Central memory CD8-positive, alpha-beta T cell (primary cell): Measurements from ENCODE around the gene FAM83G.

ENCODE experiments used
- ATAC-seq: fragments of 150-1000 bp; cut with Tn5 transposase; replicated peaks from 2 replicates; pipeline ENCODE4 v1.10.0; 2022; ENCODE audit warnings: mild to moderate bottlenecking, moderate FRiP score, moderate number of reproducible peaks; ENCODE audit not compliant: poor library complexity, severe bottlenecking; ENCODE audit errors: extremely low read depth
- DNase-seq, 2 donors: peaks; one replicate each; pipeline ENCODE4 v3.0.0; 2021; ENCODE audit warnings: low spot score in 2 of 2
- H3K27ac Mint-ChIP-seq: one replicate; pipeline ENCODE4 v1.8.0; 2022; ENCODE audit warnings: low read depth, mild to moderate bottlenecking, moderate library complexity, mixed read lengths
- H3K27me3 Mint-ChIP-seq: one replicate; pipeline ENCODE4 v1.8.0; 2022; ENCODE audit warnings: mixed read lengths
- H3K36me3 Mint-ChIP-seq: one replicate; pipeline ENCODE4 v1.8.0; 2022; ENCODE audit warnings: mild to moderate bottlenecking, moderate library complexity, mixed read lengths; ENCODE audit not compliant: insufficient read depth
- H3K4me1 Mint-ChIP-seq: one replicate; pipeline ENCODE4 v1.8.0; 2022; ENCODE audit warnings: mixed read lengths
- H3K4me3 Mint-ChIP-seq: one replicate; pipeline ENCODE4 v1.8.0; 2022; ENCODE audit warnings: mild to moderate bottlenecking, moderate library complexity, mixed read lengths
- H3K9me3 Mint-ChIP-seq: one replicate; pipeline ENCODE4 v1.8.0; 2022; ENCODE audit warnings: mixed read lengths

FAM83G gene

GRCh38 chr17:19012171-19013080, 7.9 kb upstream of the FAM83G start:
- no peak for ATAC-seq

GRCh38 chr17:19011581-19011980, 7.0 kb upstream of the FAM83G start:
- Mint-ChIP-seq H3K4me3 (no peak overlapping the region), H3K27me3 (peaks cover 14% of the 10 kb centered on the region), H3K9me3 (no peaks in the 10 kb centered on the region), H3K36me3 (no peaks in the 10 kb centered on the region), H3K27ac (no peak overlapping the region), H3K4me1 (no peaks in the 10 kb centered on the region)
- ATAC-seq (no peak), DNase-seq (no peak)

More at GRCh38 chr17:19012171-19013080, 7.9 kb upstream of the FAM83G start:
- no peak for DNase-seq
- no peak overlapping the region for H3K4me3 Mint-ChIP-seq
- H3K36me3 Mint-ChIP-seq, result no peaks in the 10 kb centered on the region
- peaks cover 21% of the 10 kb centered on the region for H3K27me3 Mint-ChIP-seq
- no peaks in the 10 kb centered on the region for H3K4me1 Mint-ChIP-seq
- H3K9me3 Mint-ChIP-seq, result no peaks in the 10 kb centered on the region
- no peak overlapping the region for H3K27ac Mint-ChIP-seq

- ATAC-seq, result no peak
- no peak for DNase-seq
- Mint-ChIP-seq H3K4me1 (no peaks in the 10 kb centered on the region), H3K27ac (no peak overlapping the region), H3K9me3 (no peaks in the 10 kb centered on the region), H3K4me3 (no peak overlapping the region), H3K36me3 (no peaks in the 10 kb centered on the region), H3K27me3 (peaks cover 10% of the 10 kb centered on the region)
Measured at GRCh38 chr17:19010729-19011505, 6.4 kb upstream of the FAM83G start.

- Mint-ChIP-seq H3K9me3 (no peaks in the 10 kb centered on the region), H3K27me3 (peaks cover under 1% of the 10 kb centered on the region), H3K4me3 (no peak overlapping the region), H3K36me3 (peaks cover 1% of the 10 kb centered on the region), H3K4me1 (no peaks in the 10 kb centered on the region), H3K27ac (no peak overlapping the region)
- DNase-seq (no peak), ATAC-seq (no peak)
Measured at GRCh38 chr17:19009970-19010369, 5.4 kb upstream of the FAM83G start.

- no peaks in the 10 kb centered on the region for H3K27me3 Mint-ChIP-seq
- H3K36me3 Mint-ChIP-seq, result peaks cover 8% of the 10 kb centered on the region
- no peak for DNase-seq
- no peak overlapping the region for H3K4me3 Mint-ChIP-seq
- peak overlapping the region; percentile 83 for H3K27ac Mint-ChIP-seq
- ATAC-seq, result no peak
- H3K9me3 Mint-ChIP-seq, result no peaks in the 10 kb centered on the region
- peaks cover 17% of the 10 kb centered on the region for H3K4me1 Mint-ChIP-seq
Measured at GRCh38 chr17:19006698-19007097, 2.1 kb upstream of the FAM83G start.

DNA sequence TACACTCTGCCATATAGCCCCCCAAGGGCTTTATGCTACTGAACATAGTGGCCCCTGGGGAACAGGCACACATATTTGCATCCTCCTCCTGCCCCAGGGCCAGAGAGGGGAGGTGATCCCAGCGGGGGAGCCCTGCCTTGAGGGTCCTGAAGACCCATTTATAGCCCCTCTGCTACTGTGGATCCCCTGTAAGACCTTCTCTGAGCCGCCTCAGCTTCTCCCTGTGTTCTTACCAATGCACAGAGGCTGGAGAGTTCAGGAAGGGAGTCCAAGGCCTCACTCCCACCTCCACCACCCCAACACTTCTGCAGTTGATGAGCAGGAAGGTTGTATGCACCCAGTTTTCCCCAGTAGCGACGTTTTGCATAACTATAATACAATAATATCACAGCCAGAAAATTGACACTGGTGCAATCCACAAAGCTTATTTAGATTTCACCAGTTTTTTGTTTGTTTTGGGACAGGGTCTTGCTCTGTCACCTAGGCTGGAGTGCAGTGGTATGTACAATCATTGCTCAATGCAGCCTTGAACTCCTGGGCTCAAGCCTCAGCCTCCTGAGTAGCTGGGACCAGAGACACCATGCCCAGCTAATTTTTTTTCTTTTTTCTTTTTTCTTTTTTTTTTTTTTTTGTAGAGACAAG, 1.3 kb upstream of the FAM83G start:
- H3K4me3 Mint-ChIP-seq, result peak overlapping the region; percentile 80
- no peaks in the 10 kb centered on the region for H3K9me3 Mint-ChIP-seq
- H3K27ac Mint-ChIP-seq, result peak overlapping the region; percentile 83
- ATAC-seq (no peak), DNase-seq (no peak)
- peaks cover 22% of the 10 kb centered on the region for H3K4me1 Mint-ChIP-seq
- peaks cover 8% of the 10 kb centered on the region for H3K36me3 Mint-ChIP-seq
- no peaks in the 10 kb centered on the region for H3K27me3 Mint-ChIP-seq

DNA sequence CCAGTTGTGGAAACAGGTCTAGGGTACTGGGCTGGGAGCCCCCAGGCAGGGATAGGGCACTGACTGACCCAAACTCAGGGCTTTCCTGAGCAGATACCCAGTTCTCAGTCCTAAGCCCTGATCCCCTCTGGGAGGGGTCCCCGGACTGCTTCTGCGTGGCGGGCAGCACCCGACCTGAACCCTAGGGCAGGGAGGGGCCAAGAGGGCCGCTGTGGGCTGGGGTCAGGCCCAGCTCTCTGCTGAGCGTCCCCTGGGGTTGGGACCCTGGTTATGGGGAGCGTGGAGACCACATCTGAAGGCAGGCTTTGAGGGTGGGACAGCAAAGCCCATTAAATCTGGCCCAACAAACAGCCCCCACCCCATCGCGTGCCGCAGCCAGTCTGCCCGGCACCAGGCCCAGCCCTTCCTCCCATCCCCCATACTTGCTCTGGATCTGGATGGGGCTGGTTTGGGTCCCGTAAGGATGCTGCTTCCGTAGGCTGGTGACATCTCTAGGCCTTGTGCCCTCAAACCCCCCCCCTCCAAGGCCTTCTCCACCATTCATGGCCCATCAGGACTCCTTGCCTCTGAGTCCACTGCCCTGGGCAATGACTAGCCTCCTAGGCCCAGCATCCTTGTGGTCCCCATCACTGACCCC, 691 bp upstream of the FAM83G start:
- H3K27me3 Mint-ChIP-seq, result no peaks in the 10 kb centered on the region
- peaks cover 8% of the 10 kb centered on the region for H3K36me3 Mint-ChIP-seq
- DNase-seq (no peak), ATAC-seq (no peak)
- peaks cover 22% of the 10 kb centered on the region for H3K4me1 Mint-ChIP-seq
- peak overlapping the region; percentile 80 for H3K4me3 Mint-ChIP-seq
- no peaks in the 10 kb centered on the region for H3K9me3 Mint-ChIP-seq
- peak overlapping the region; percentile 85 for H3K27ac Mint-ChIP-seq

GRCh38 chr17:19003543-19004420, 782 bp downstream of the FAM83G start:
- Mint-ChIP-seq H3K27me3 (no peaks in the 10 kb centered on the region), H3K36me3 (peaks cover 8% of the 10 kb centered on the region), H3K4me3 (peak overlapping the region; percentile 80), H3K27ac (peak overlapping the region; percentile 85), H3K4me1 (peaks cover 22% of the 10 kb centered on the region), H3K9me3 (no peaks in the 10 kb centered on the region)
- peak; percentile 3 for ATAC-seq
- no peak for DNase-seq

DNA sequence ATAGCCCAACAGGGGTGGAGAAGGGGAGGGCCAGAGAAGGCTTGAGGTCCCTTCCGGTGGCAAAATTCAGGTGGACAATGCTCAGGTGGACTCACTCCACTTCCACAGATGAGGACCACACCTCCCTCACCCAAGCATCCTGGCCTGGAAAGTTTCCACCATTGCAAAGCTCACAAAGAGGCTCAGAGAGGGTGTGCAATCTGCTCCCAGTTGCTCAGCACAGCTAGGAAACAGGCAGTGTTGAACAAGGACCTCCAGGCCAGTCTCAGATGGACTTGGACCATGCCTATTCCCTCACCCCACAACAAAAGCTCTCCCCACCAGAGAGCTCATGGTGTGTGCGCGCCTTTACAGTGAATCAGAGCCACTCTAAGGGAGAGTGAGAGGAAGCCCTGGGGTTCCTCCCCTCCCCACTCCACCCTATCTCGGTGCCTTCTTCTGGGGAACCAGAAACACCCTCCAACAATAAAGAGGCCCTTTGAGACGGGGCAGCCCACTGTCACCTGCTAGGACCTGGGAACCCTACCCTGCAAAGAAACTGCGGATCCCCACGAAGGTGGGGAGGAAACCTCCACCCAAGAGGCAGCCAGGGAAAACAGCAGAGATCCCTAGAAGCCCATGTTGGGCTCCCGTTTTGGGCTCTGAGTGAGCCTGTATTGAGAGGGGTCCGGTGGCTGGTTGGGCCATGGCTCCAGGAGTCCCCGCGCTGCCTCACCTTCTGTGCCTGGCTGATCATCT, 1.6 kb downstream of the FAM83G start:
- no peak for ATAC-seq
- H3K27ac Mint-ChIP-seq, result peak overlapping the region; percentile 85

GRCh38 chr17:19001907-19002590, 2.5 kb downstream of the FAM83G start:
- Mint-ChIP-seq H3K36me3 (peaks cover 8% of the 10 kb centered on the region), H3K27ac (peak overlapping the region; percentile 30), H3K4me1 (peaks cover 29% of the 10 kb centered on the region), H3K4me3 (peak overlapping the region; percentile 80), H3K27me3 (no peaks in the 10 kb centered on the region), H3K9me3 (no peaks in the 10 kb centered on the region)
- ATAC-seq (no peak), DNase-seq (no peak)

More for the DNA sequence above, 1.6 kb downstream of the FAM83G start:
- Mint-ChIP-seq H3K27me3 (no peaks in the 10 kb centered on the region), H3K4me3 (peak overlapping the region; percentile 80), H3K4me1 (peaks cover 22% of the 10 kb centered on the region), H3K36me3 (peaks cover 8% of the 10 kb centered on the region), H3K9me3 (no peaks in the 10 kb centered on the region)
- DNase-seq, result no peak
